GM21528 (cell line): Measurements from ENCODE around the gene DNAH7.

Experiments
- ATAC-seq: cut with Tn5 transposase; IDR thresholded peaks from one replicate; pipeline ENCODE4 v1.9.1; 2021; ENCODE audit warnings: mild to moderate bottlenecking, moderate library complexity; ENCODE audit not compliant: unreplicated experiment, low FRiP score

DNAH7 gene

GRCh38 chr2:196079052-196079451 is 10.4 kb upstream of the DNAH7 start:
- no peak for ATAC-seq

- ATAC-seq: no peak
These were observed 9.2 kb upstream of the DNAH7 start for GRCh38 chr2:196077821-196078220.

GRCh38 chr2:196076778-196077568 is 8.3 kb upstream of the DNAH7 start:
- ATAC-seq: no peak

GRCh38 chr2:196075196-196075595 is 6.6 kb upstream of the DNAH7 start:
- ATAC-seq: no peak

GRCh38 chr2:196074631-196075030 is 6.0 kb upstream of the DNAH7 start:
- no peak for ATAC-seq

- no peak for ATAC-seq
These were observed 4.9 kb upstream of the DNAH7 start for GRCh38 chr2:196073521-196073920.

GRCh38 chr2:196067088-196067382 is 1.6 kb downstream of the DNAH7 start:
- no peak for ATAC-seq

GRCh38 chr2:196066291-196067087 is 2.1 kb downstream of the DNAH7 start:
- ATAC-seq: no peak

GRCh38 chr2:196063773-196064172 is 4.9 kb downstream of the DNAH7 start:
- no peak for ATAC-seq

- no peak for ATAC-seq
These were observed 9.1 kb downstream of the DNAH7 start for GRCh38 chr2:196059491-196059960.

GRCh38 chr2:196054631-196055030 is 14.0 kb downstream of the DNAH7 start:
- no peak for ATAC-seq

- no peak for ATAC-seq
These were observed 22.3 kb downstream of the DNAH7 start for GRCh38 chr2:196046123-196046917.

- no peak for ATAC-seq
These were observed 26.9 kb downstream of the DNAH7 start for GRCh38 chr2:196041786-196042185.

GRCh38 chr2:196040218-196040617 is 28.4 kb downstream of the DNAH7 start:
- ATAC-seq: no peak

GRCh38 chr2:196036442-196036841 is 32.2 kb downstream of the DNAH7 start:
- no peak for ATAC-seq

- ATAC-seq: no peak
These were observed 50.6 kb downstream of the DNAH7 start for GRCh38 chr2:196018037-196018436.

GRCh38 chr2:196012314-196012713 is 56.3 kb downstream of the DNAH7 start:
- ATAC-seq: no peak

GRCh38 chr2:196000551-196000950 is 68.1 kb downstream of the DNAH7 start:
- no peak for ATAC-seq

- ATAC-seq: no peak
These were observed 70.6 kb downstream of the DNAH7 start for GRCh38 chr2:195998070-195998469.

- ATAC-seq: no peak
These were observed 73.1 kb downstream of the DNAH7 start for GRCh38 chr2:195995499-195995898.

GRCh38 chr2:195993623-195994022 is 75.0 kb downstream of the DNAH7 start:
- ATAC-seq: no peak
